ENCODE results near the gene IRF7. TPM values are rescaled to one million over a fixed set of nuclear protein-coding genes. Genes with fewer than 3 reads are reported as not detected.

The IRF7 gene
- total RNA-seq, 1 experiment from 2014 or later = 23.2 TPM

DNA sequence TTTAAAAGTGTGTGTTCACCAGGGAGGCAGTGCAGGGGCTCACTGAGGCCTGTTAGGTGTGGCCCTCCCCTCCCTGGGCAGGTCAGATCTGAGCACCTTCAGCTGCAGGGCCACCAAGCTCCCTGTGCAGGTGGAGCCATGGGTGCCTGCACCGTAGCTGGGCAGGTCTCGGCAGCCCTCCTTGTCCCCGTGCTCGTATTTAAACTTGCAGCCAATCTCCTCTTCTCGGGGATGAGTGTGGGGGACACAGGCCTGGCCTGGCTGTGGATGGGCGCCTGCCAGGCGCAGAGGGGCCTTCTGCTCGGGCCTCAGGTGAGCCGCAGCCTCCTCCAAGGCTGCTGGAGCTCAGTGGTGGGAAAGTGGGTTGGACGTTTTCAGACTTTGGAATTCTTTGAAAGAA, 20.4 kb downstream of the IRF7 start:
- DNase-seq (ENCODE audit: low read depth) = no peak
- in situ Hi-C loops (cut with HindIII; ENCODE audit: low pct_unique_long_range_greater_than_20kb, low sequenced_read_pairs) = no loop called here

DNA sequence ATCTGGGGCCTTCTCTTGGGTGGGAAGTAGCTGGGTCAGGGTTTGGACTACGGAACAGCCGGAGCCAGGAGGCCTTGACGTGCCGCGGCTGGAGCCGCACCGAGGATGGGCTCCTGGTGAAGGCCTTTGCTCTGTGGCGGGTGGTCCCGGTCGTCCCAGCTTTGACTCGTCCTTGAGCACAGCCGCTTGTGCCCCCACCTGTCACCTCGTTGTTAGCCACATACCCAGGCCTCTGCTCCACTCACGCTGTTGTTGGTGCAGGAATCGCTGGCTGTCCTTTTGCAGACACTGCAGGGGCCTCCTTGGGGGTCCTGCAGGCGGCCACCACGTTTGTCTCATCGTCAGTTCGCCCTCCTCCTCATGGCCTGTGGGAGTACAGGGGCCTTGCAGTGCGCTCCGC, 22.4 kb downstream of the IRF7 start:
- DNase-seq (ENCODE audit: low read depth) = no peak
- in situ Hi-C loops (cut with HindIII; ENCODE audit: low pct_unique_long_range_greater_than_20kb, low sequenced_read_pairs) = no loop called here

DNA sequence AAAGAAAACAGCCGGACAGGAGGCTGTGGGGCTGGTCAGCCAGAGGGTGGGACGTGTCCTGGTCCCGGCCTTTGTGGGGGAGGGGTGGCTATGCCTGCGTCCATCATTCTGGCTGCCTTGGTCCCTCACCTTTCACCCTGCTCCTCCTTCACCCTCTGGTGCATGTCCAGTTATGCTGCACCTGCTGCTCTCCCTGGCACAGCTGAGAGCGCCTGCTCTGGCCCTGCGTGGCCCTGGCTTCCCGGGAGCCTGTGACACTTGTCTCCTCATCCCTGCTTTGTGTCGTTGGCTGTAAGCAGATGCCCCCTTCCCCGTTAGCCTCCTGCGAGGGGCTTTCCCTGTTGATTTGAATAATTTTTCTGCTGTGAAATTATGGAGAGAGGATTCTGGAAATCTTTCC, 22.8 kb downstream of the IRF7 start:
- in situ Hi-C loops (cut with HindIII; ENCODE audit: low pct_unique_long_range_greater_than_20kb, low sequenced_read_pairs) = no loop called here
- DNase-seq (ENCODE audit: low read depth) = no peak

DNA sequence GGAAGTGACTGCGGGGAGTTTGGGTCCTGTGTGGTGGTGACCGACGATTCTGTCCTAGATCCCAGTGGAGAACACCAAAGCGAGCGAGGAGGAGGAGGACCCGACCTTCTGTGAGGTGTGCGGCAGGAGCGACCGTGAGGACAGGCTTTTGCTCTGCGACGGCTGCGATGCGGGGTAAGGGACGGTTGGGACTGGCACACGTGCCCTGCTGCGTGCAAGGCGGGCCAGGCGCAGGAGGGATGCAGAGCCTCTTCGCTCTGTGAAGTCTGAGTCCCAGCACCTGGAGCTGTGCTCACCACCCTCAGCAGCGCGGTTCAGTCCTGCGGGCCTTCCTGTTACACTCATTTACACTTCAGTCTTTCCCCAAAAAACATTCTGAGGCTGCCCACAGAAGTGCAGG, 23.2 kb downstream of the IRF7 start:
- in situ Hi-C loops (cut with HindIII; ENCODE audit: low pct_unique_long_range_greater_than_20kb, low sequenced_read_pairs) = no loop called here
- DNase-seq (ENCODE audit: low read depth) = no peak

DNA sequence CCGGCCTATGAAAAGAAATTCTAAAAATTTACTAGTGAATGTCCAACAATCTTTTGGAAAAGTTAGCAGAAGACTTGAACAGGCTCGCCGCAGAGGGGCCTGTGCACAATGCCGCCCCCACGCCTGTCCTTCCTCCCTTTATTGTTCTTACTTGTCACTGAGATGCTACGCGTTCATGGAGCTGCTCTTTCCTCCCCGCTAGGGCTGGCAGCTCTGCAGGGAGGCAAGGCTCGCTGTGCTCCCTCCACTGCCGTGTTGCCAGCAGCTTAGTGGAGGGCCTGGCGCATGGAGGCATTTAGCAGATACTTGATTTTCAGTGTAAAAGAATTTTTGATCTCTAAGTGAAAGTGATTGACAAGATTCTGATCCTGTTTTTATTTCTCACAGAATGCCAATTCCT, 24.8 kb downstream of the IRF7 start:
- in situ Hi-C loops (cut with HindIII; ENCODE audit: low pct_unique_long_range_greater_than_20kb, low sequenced_read_pairs) = no loop called here
- DNase-seq (ENCODE audit: low read depth) = no peak

DNA sequence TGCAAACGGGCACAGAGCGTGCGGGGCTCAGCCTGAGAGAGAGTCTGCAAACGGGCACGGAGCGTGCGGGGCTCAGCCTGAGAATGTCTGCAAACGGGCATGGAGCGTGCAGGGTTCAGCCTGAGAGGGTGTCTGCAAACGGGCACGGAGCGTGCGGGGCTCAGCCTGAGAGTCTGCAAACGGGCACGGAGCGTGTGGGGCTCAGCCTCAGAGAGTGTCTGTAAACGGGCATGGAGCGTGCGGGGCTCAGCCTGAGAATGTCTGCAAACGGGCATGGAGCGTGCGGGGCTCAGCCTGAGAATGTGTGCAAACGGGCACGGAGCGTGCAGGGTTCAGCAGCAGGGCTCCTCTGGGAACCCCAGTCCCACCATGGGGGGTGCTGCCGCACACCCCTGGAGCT, 26.0 kb downstream of the IRF7 start:
- DNase-seq (ENCODE audit: low read depth) = no peak
- in situ Hi-C loops (cut with HindIII; ENCODE audit: low pct_unique_long_range_greater_than_20kb, low sequenced_read_pairs) = no loop called here

DNA sequence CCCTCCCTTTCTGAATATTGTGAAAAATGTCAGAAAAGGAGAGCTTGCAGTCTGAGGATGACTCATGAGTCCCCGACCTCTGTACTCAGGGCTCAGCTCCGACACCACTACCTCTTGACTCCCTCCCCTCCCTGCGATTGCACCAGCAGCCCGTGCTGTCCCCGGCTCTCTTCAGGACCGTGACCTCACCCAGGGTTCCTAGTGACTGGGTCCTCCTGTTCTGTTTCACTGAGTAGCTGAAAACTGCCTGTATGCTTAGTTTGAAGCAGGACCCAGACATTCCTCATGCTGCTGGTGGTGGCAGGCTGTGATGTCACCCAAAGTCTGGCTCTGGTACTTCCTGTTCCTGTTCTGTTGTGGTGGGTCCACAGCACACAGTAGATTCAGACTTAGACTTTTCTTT, 27.8 kb downstream of the IRF7 start:
- in situ Hi-C loops (cut with HindIII; ENCODE audit: low pct_unique_long_range_greater_than_20kb, low sequenced_read_pairs) = no loop called here
- DNase-seq (ENCODE audit: low read depth) = peak; percentile 83

DNA sequence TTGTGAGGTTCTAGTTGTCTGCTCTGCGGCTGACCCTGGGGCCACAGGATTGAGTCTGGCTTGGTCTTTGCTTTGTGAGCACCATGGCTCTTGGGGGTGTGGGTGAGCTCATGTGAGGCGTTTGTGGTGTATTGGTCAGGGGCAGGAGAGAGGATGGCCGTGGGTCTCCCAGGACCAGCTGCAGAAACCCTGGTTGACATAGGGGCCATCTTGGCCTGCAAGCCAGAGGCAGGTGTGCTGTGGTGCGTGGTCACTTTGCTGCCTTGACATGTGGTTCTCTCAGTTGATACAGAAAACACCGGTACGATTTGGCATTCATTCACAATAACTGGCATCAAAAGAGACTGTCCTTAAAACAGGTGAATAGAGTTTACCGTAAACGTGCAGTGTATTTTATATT, 28.2 kb downstream of the IRF7 start:
- DNase-seq (ENCODE audit: low read depth) = no peak
- in situ Hi-C loops (cut with HindIII; ENCODE audit: low pct_unique_long_range_greater_than_20kb, low sequenced_read_pairs) = no loop called here

DNA sequence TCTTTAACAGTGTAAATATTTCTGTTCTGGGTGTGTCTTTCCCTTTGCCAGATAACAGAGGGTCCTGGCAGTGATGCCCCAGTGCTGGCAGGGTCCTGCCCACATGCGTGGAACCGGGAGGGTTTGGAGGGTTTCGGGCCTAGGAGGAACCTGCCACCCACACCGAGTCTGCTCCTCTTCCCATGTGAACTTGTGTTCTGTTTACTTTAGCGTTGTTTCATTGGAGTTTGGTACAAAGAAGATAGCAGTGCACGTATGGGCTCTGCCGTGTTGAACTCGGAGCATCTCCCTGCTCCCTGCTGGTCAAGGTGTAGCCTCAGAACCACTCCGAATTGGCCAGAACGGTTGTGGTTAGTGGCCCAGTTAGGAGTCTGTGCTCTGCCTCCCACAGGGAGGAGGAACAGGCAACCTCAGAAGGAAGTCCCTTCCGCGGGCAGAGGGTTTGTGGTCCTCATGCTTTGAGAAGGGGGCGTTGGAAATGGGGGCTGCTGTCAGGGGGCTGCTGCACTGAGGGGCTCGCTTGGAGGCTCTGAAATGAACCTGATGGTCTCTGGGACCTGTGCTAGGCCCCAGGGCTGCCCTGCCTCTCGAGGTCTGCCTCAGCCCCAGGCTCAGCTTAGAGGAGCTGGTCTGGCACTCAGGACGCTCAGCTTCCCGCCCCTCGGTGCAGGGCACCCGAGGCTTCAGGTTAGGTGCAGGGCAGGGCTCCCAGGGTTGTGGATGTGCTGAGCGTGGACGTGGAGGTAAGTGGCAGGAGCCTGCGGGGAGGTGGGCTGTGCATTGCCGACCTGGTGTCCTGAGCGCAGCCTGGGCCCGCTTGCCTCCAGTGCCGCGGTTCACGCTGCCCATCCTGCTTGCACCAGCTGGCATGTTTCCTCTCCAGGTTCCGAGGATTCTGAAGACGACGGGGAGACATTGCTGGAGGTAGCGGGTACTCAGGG, 29.1 kb downstream of the IRF7 start:
- in situ Hi-C loops (cut with HindIII; ENCODE audit: low pct_unique_long_range_greater_than_20kb, low sequenced_read_pairs) = no loop called here
- no peak for DNase-seq (ENCODE audit: low read depth)

DNA sequence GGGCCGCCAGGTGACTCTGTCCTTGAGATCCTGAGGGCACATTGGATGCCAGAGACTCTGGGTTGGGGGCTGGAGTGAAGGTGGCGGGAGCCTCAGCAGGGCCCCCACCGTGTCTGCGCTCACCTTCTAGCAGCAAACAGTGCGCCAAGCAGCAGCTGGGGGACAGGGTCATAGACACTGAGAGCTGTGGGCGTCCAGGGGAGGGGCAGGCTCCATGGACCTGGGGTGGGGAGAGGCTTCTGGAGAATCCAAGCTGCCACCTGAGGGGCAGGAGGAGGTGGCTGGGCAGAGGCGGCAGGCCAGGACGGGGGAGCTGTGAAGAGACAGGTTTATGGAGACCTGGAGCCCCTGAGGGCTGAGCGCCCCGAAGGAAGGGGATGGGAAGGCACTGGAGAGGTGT, 31.5 kb downstream of the IRF7 start:
- DNase-seq (ENCODE audit: low read depth) = no peak
- in situ Hi-C loops (cut with HindIII; ENCODE audit: low pct_unique_long_range_greater_than_20kb, low sequenced_read_pairs) = no loop called here

DNA sequence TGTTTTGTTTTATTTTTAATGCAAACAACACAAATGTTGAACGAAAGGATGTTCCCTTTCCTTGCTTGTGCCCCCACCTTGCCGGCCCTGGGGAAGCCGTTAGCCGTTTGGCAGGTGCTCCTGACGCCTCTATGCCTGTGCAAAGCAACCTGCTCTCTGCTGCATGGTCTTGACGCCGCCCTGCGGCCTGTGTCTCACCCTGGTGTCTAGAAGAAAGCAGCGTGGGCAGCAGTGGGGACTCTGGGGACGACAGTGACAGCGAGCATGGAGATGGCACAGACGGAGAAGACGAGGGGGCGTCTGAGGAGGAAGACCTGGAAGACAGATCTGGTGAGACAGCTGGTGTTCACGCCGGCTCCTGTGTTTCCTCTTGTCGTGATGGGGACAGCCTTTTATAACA, 34.0 kb downstream of the IRF7 start:
- in situ Hi-C loops (cut with HindIII; ENCODE audit: low pct_unique_long_range_greater_than_20kb, low sequenced_read_pairs) = no loop called here
- DNase-seq (ENCODE audit: low read depth) = no peak

DNA sequence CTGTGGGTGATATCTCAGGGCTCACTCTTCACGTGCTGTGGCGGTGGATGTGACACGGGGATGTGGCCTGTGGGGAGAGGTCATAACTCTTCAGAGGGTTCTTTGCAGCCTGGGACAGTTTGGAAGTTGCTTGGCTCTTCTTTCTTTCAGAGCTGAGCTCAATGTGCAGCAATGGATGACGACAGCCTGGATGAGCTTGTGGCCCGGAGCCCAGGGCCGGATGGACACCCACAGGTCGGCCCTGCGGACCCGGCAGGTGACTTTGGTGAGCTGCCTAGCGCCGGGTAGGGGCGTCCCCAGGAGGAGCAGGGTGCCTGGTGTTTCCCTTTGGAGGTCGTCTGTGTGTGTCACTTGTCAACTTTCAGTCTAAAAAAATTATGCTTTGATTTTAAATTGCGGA, 34.4 kb downstream of the IRF7 start:
- in situ Hi-C loops (cut with HindIII; ENCODE audit: low pct_unique_long_range_greater_than_20kb, low sequenced_read_pairs) = no loop called here
- DNase-seq (ENCODE audit: low read depth) = no peak

DNA sequence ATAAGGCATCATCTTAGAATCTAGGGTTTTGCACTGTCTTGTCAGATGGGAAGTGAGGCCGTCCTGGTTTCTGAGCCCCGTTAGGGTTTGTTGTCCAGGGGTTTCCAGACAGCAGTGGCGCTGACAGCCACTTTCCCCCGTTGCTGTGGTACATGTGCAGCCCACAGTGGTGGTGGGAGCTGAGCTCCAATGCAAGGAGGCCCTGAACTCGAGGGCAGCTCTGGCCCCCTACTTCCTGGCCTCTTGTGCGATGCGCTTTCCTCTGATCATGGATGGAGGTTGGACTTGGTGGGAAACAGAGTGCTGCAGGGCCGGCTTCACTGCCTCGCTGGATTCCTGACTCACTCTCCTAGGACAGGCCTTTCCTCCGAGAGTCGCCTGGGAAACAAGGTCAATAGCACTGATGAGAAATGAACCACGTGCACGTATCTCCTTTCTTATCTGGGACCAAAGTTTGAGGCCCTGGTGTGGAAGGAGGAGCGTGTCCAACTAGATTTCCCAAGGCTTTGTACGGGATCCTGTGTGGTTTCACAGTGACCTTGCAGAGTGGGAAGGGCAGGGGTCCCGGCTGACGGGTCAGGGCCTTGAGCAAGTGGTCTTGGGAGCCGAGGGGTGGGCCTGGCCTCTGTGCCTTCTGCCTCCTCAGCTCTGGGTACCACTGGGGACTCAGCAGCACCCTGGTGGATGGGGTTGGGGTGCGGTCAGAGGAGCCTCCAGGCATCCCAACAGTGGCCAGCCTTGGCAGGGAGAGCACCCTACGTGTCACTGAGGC, 35.7 kb downstream of the IRF7 start:
- in situ Hi-C loops (cut with HindIII; ENCODE audit: low pct_unique_long_range_greater_than_20kb, low sequenced_read_pairs) = no loop called here
- peak; percentile 50 for DNase-seq (ENCODE audit: low read depth)

DNA sequence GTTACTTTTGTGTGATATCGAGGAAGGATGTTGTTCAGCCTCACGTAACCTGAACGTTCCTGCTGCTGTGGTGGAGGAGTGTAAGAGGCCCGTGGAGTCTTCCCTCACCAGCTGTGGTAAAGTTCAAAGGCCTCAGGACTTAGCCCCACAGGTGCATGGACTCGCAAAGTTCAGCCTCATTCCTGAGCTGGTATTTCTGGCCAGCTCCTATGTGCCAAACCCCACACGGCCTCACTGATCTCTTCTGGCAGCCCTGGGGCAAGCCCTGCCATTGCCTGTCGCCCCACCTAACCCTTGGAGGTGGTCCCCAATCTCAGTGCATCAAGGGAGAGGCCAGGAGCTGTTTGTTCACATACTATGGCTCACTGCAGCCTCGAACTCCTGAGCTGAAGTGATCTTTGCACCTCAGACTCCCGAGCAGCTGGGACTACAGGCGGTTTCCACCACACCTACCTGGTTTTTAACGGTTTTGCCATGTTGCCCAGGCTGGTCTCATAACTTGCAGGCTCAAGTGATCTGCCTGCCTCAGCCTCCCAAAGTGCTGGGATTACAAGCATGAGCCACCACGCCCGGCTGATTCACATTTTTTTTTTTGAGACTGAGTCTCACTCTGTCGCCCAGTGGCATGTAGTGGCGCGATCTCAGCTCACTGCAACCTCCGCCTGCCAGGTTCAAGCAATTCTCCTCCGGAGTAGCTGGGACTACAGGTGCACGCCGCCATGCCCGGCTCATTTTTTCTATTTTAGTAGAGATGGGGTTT, 37.3 kb downstream of the IRF7 start:
- in situ Hi-C loops (cut with HindIII; ENCODE audit: low pct_unique_long_range_greater_than_20kb, low sequenced_read_pairs) = no loop called here
- no peak for DNase-seq (ENCODE audit: low read depth)

DNA sequence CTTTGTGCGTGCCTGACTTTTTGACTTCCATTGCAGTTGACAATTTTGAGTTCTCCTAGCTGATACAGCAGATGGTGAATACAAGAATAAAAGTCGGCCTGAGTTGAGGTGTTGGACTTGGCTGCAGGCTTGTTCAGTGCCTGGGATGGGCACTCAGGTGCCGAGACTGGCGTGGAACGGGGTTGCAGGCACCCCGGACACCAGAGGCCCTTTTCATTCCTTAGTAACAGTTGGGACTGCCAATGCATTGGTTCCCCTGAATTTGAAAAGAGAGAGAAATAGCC, 38.2 kb downstream of the IRF7 start:
- in situ Hi-C loops (cut with HindIII; ENCODE audit: low pct_unique_long_range_greater_than_20kb, low sequenced_read_pairs) = no loop called here
- DNase-seq (ENCODE audit: low read depth) = no peak

DNA sequence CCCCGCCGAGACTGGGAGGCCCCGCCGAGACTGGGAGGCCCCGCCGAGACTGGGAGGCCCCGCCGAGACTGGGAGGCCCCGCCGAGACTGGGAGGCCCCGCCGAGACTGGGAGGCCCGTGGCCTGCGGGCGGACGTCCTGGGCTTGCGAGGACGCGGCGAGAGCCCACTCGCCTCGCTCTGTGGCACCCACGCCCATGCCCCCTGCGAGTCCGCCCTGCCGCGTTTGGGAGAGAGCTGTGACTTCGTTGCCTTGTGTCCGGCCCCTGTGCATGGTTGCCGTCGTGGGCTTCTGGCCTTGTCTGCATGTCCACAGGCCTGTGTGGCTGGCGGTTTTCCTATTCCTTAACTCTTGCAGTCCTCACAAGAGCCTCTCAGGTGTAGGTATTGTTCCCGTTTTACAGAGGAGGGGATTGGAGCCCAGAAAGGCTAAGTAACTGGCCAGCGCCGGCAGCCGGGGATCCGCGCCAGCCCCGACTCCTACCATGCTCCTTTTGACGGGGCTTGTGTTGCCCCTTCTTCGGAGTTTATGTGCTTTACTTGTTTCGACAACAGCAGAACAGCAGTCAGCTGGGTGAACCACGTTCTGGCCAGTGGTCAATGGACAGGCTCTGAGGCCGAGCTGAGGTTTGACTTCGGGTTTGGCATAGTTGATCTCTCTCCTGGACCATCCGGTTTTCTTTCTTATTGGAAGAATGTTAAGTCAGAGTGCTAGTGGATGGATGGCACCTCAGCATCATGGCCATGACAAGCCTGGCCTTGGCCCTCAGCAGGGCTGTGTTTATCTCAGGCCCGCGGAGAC, 38.7 kb downstream of the IRF7 start:
- in situ Hi-C loops (cut with HindIII; ENCODE audit: low pct_unique_long_range_greater_than_20kb, low sequenced_read_pairs) = no loop called here
- DNase-seq (ENCODE audit: low read depth) = no peak

DNA sequence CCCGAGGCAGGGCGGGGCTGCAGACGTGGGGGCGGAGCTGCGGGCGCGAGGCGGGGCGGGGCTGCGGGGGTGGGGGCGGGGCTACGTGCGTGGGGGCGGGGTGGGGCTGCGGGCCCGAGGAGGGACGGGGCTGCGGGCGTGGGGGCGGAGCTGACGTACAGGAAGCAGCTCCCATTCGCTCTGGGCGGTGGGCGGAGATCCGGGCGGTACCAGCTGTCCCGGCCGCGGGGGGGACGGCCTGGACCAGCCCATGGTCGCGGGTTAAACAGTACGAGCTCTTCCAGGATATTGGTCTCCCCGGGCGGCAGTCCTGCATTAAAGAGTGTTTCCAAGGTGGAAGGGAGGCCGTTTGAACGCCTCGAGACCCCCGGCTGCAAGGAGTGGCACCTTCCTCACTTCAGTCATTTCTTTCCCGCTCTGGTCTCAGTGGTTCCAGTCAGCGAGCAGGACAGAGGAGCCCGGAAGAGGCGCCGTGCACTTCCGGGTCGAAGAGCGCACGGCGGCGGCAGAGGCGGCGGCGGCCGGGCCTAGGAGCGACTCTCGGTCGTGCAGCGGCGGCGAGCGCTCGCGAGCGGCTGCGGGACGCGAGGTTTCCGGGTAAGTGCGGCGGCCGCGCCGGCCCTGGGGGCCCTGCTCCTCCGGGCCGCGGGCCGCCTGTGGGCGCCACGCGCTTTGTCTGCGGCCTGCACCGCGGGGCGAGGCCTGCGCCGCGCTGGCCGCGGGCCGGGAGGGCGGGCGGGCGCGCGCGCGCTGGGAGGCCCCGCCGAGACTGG, 39.6 kb downstream of the IRF7 start, which contains the start of gene PHRF1:
TSS of gene PHRF1 (plus strand) at position 475 of the 773 bp plus-strand sequence. CDS start 5,043 bp downstream, outside the sequence.
- DNase-seq (ENCODE audit: low read depth) = peak; percentile 92
- in situ Hi-C loops (cut with HindIII; ENCODE audit: low pct_unique_long_range_greater_than_20kb, low sequenced_read_pairs) = no loop called here
